Neuronal stem cell (in vitro differentiated cells): Measurements from ENCODE around the gene RASSF1.
A peak's percentile ranks its signal among the peaks of the same experiment; 100 is the strongest.

Experiments
- DNase-seq: peaks from one replicate; pipeline ENCODE4 v3.0.0-alpha.2; 2013; ENCODE audit warnings: low spot score
- H2AFZ ChIP-seq: one replicate; pipeline ENCODE4 v1.6.1; 2013; ENCODE audit warnings: mild to moderate bottlenecking, low read length, inconsistent platforms
- H2AK5ac ChIP-seq: 2 replicates; pipeline ENCODE4 v1.6.1; 2013; ENCODE audit warnings: low read depth, mild to moderate bottlenecking, inconsistent platforms, low read length, moderate library complexity, mixed read lengths
- H2BK120ac ChIP-seq: 2 replicates; pipeline ENCODE4 v1.6.1; 2013; ENCODE audit warnings: low read depth, mild to moderate bottlenecking, inconsistent platforms, low read length, moderate library complexity, mixed read lengths
- H2BK12ac ChIP-seq: one replicate; pipeline ENCODE4 v1.6.1; 2013; ENCODE audit warnings: low read length, inconsistent platforms
- H2BK15ac ChIP-seq: 2 replicates; pipeline ENCODE4 v1.6.1; 2013; ENCODE audit warnings: mild to moderate bottlenecking, low read length, inconsistent platforms, mixed read lengths
- H2BK5ac ChIP-seq: one replicate; pipeline ENCODE4 v1.6.1; 2013; ENCODE audit warnings: inconsistent platforms, mild to moderate bottlenecking, low read length, moderate library complexity
- H3K14ac ChIP-seq: one replicate; pipeline ENCODE4 v1.6.1; 2013; ENCODE audit warnings: low read length, inconsistent platforms
- H3K18ac ChIP-seq: 2 replicates; pipeline ENCODE4 v1.6.1; 2013; ENCODE audit warnings: low read length, inconsistent platforms
- H3K23ac ChIP-seq: 2 replicates; pipeline ENCODE4 v1.6.1; 2013; ENCODE audit warnings: low read depth, mild to moderate bottlenecking, mixed read lengths, low read length, inconsistent platforms; ENCODE audit not compliant: poor library complexity
- H3K27ac ChIP-seq: replicated peaks from 3 replicates; pipeline ENCODE4 v1.5.1; 2013; ENCODE audit warnings: low read length, inconsistent platforms
- H3K27me3 ChIP-seq, 3 experiments: 2 replicates each; pipeline ENCODE4 v1.6.1; 2013; ENCODE audit warnings: low read length in 3 of 3, mild to moderate bottlenecking in 2 of 3, inconsistent platforms in 1 of 3, low read depth in 1 of 3, mixed read lengths in 1 of 3, moderate library complexity in 1 of 3; ENCODE audit not compliant: control insufficient read depth in 3 of 3, insufficient read depth in 3 of 3
- H3K36me3 ChIP-seq, 2 donors: replicated peaks in 1 of 2; 2 replicates each; pipeline ENCODE4 v1.6.1; 2013; ENCODE audit warnings: low read length in 2 of 2; ENCODE audit not compliant: control insufficient read depth in 2 of 2, insufficient read depth in 2 of 2
- H3K4ac ChIP-seq: 2 replicates; pipeline ENCODE4 v1.6.1; 2013; ENCODE audit warnings: inconsistent platforms, mild to moderate bottlenecking, low read length, moderate library complexity
- H3K4me1 ChIP-seq, 2 donors: 1 replicate in 1 of 2; 2 replicates in 1 of 2; pipeline ENCODE4 v1.6.1; 2013; ENCODE audit warnings: low read length in 2 of 2, low read depth in 1 of 2; ENCODE audit not compliant: control insufficient read depth in 2 of 2, insufficient read depth in 1 of 2
- H3K4me2 ChIP-seq: one replicate; pipeline ENCODE4 v1.6.1; 2013; ENCODE audit warnings: mild to moderate bottlenecking, low read length, inconsistent platforms; ENCODE audit not compliant: insufficient read depth, poor library complexity, severe bottlenecking
- H3K4me3 ChIP-seq, 2 donors: 2 replicates each; pipeline ENCODE4 v1.5.1; 2013; ENCODE audit warnings: low read length in 2 of 2, mild to moderate bottlenecking in 2 of 2, inconsistent platforms in 1 of 2, moderate library complexity in 1 of 2
- H3K79me1 ChIP-seq: one replicate; pipeline ENCODE4 v1.6.1; 2013; ENCODE audit warnings: low read depth, mild to moderate bottlenecking, inconsistent platforms, low read length, moderate library complexity
- H3K9ac ChIP-seq: one replicate; pipeline ENCODE4 v1.6.1; 2013; ENCODE audit warnings: mild to moderate bottlenecking, low read depth, low read length, inconsistent platforms; ENCODE audit not compliant: poor library complexity
- H3K9me3 ChIP-seq, 2 donors: replicated peaks in 1 of 2; 2 replicates each; pipeline versions ENCODE3 to v1.6.1; 2013; ENCODE audit warnings: low read length in 2 of 2, mild to moderate bottlenecking in 2 of 2, inconsistent platforms in 1 of 2, low read depth in 1 of 2, mixed read lengths in 1 of 2, moderate library complexity in 1 of 2; ENCODE audit not compliant: control insufficient read depth in 2 of 2, insufficient read depth in 1 of 2
- H4K8ac ChIP-seq: one replicate; pipeline ENCODE4 v1.6.1; 2013; ENCODE audit warnings: low read depth, mild to moderate bottlenecking, inconsistent platforms, low read length, moderate library complexity
- H4K91ac ChIP-seq: one replicate; pipeline ENCODE4 v1.6.1; 2013; ENCODE audit warnings: low read length, low read depth, mild to moderate bottlenecking, inconsistent platforms; ENCODE audit not compliant: poor library complexity
- WGBS, 2 donors: extraction: QIAGEN DNeasy Blood & Tissue Kit; methylation state at CpG; one replicate each; pipeline ENCODE4 v1.1.7; 2013; ENCODE audit warnings: missing lambda C conversion rate in 2 of 2, mixed read lengths in 1 of 2; ENCODE audit not compliant: insufficient read length in 2 of 2, insufficient replicate concordance in 1 of 2; ENCODE audit errors: extremely low coverage in 2 of 2; 5-methylcytosine and 5-hydroxymethylcytosine counted together

The RASSF1 gene

DNA sequence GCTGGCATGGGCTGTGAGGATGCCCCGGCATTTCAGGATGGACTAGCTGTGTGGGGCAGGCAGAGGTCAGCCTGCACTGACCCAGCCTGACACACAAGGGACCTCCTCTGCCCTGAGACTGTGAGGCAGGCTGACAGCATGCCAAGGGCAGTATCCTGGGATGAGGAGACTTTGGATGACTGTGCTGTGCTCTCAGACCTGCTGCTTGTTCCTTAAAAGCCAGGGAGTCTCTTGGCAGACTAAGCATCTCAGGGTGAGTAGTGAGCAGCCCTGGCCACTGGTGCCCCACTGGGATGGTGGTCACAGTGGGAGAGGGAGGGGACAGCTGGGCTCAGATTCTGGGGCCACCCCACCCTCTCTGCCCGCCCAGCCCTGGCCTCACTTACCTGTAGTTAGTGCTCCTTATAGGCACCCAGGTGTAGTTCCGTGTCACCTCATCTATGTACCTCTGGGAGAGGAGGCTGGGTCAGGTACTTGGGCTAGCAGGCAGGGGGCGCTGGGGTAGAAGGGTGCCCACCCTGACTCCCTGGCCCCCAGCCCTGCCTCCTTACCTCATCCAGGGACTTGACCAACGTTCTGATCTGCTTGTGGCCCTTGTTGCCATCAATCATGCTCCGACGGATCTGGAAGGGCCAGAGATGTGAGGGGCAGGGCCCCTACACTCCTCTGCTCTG is 34.8 kb upstream of the RASSF1 start:
- Histone ChIP-seq H2AFZ (no peak overlapping the region), H3K79me1 (peaks cover 6% of the 10 kb centered on the region), H3K9ac (peak overlapping the region; percentile 79), H3K36me3 (peaks cover 0 to 5% of the 10 kb centered on the region in 2 donors), H3K4me1 (peaks cover 35 to 43% of the 10 kb centered on the region in 2 donors), H3K4me2 (no peak overlapping the region), H2BK5ac (peak overlapping the region; percentile 97), H3K27ac (peak overlapping the region; percentile 42), H2BK120ac (peak overlapping the region; percentile 89), H3K9me3 (peaks cover 0 to 2% of the 10 kb centered on the region in 2 donors), H3K27me3 (peaks cover 0 to 5% (median 0%) of the 10 kb centered on the region in 3 experiments), H3K14ac (peak overlapping the region; percentile 97), H2AK5ac (peak overlapping the region; percentile 99), H3K4me3 (no peak overlapping the region), H3K18ac (peak overlapping the region; percentile 99), H4K91ac (no peak overlapping the region), H2BK12ac (peak overlapping the region; percentile 47), H3K4ac (peak overlapping the region; percentile 77), H4K8ac (no peak overlapping the region), H3K23ac (peak overlapping the region; percentile 83), H2BK15ac (peak overlapping the region; percentile 87)
- no CpG with 5 or more reads among the region's 7 CpGs for WGBS, 2 donors
- DNase-seq: no peak

DNA sequence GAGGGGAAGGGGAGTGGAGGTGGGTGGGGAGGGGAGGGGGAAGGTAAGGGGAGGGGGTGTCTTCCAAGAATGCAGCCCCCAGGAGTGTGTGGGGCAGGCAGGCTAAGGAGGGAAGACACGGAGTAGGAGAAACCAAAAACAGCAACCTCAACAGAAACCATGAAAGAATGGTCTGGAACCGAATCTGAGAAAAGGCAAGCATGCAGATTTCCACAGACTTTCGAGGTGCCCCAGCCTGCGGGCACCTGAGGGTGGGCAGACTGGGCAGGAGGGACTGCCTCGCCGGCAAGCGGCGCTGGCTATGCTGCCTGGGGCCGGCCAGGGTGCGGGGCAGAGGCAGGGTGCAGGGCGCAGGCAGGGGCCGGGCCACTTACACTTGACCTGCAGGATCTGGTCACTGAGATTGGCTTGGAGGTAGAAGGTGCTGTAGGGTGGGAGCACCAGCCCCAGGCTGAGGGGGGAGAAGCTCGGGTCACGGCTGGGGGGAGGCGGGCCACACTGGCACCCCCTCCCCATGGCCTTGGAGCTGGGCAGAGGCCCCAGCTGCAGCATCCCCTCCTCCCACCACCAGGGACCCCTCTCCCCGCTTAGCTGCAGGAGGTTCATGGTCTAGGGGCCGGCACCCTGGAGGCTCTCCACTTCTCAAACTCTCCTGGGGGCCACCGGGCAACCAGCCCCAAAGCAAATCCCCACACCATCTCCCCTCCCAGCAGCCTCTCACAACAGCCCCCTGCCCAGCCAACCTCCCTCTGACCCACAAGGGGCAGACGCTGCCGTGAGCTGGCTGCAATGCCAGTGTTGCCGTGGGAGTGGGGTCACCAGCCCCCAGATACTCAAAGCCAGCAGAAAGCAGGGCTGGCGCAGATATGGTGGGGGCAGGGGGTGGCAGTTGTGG is 34.0 kb upstream of the RASSF1 start:
- peak overlapping the region; percentile 19 for H3K4me2 ChIP-seq
- no peak overlapping the region for H3K4me3 ChIP-seq
- DNase-seq: no peak
- peak overlapping the region; percentile 93 for H2BK12ac ChIP-seq
- H3K9ac ChIP-seq: peak overlapping the region; percentile 79
- H4K91ac ChIP-seq: no peak overlapping the region
- peak overlapping the region; percentile 83 for H3K23ac ChIP-seq
- no peak overlapping the region for H2AFZ ChIP-seq
- peaks cover 0 to 2% of the 10 kb centered on the region in 2 donors for H3K9me3 ChIP-seq
- peak overlapping the region; percentile 97 for H3K14ac ChIP-seq
- peak overlapping the region; percentile 87 for H2BK15ac ChIP-seq
- no CpG with 5 or more reads among the region's 22 CpGs for WGBS, 2 donors
- peak overlapping the region; percentile 89 for H2BK120ac ChIP-seq
- peaks cover 0 to 5% of the 10 kb centered on the region in 2 donors for H3K36me3 ChIP-seq
- peaks cover 0 to 9% (median 0%) of the 10 kb centered on the region in 3 experiments for H3K27me3 ChIP-seq
- peaks cover 35 to 43% of the 10 kb centered on the region in 2 donors for H3K4me1 ChIP-seq
- H2AK5ac ChIP-seq: peak overlapping the region; percentile 99
- H3K4ac ChIP-seq: peak overlapping the region; percentile 100
- H3K79me1 ChIP-seq: peaks cover 6% of the 10 kb centered on the region
- H2BK5ac ChIP-seq: peak overlapping the region; percentile 97
- H3K18ac ChIP-seq: peak overlapping the region; percentile 99
- H4K8ac ChIP-seq: no peak overlapping the region
- H3K27ac ChIP-seq: peak overlapping the region; percentile 75

DNA sequence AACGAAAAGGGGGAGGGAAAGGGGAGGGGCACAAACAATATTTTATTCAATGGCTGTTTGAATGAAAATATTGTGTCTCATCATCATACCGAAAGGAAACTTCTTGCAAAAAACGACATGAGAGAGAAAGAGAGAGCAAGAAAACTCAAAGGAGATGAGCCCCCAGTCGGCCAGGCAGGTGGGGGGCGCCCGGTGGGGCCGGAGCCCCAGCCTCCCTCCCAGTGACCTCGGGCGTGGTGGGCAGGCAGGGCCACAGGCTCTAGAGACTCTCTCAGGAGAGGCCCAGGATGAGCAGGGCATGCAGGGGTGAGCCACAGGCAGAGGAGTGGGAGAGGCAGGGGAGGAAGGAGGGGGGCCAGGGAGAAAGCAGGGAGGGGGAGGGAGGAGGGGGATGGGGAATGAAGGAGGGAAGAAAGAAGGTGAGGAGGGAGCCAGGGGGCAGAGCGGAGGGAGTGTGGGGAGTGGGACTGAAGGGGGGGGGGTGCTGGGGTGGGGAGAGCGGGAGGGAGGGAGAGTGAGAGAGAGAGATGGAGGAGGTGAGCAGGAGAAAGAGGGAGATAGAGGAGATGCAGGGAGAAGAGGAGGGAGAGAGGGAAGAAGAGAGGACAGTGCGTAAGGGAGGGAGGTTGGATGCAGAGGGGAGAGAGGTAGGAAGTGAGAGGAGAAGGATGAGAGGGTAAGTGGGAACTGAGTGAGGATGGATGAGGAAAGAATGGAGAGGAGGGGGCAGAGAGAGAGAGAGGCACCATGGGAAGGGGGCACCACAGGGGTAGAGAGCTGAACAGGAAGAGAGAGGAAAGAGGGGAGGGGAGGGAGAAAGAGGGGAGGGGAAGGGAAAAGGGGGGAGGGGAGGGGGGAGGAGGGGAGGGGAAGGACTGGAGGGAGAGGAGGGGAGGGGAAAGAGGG is 32.8 kb upstream of the RASSF1 start:
- Histone ChIP-seq H3K23ac (no peak overlapping the region), H2BK12ac (peak overlapping the region; percentile 18), H4K91ac (no peak overlapping the region), H4K8ac (peak overlapping the region; percentile 78), H3K4ac (no peak overlapping the region), H2BK5ac (no peak overlapping the region), H2BK120ac (no peak overlapping the region), H3K36me3 (peaks cover 0 to 3% of the 10 kb centered on the region in 2 donors), H3K4me3 (no peak overlapping the region), H3K4me1 (peaks cover 35 to 39% of the 10 kb centered on the region in 2 donors), H3K4me2 (no peak overlapping the region), H3K9me3 (peaks cover 0 to 2% of the 10 kb centered on the region in 2 donors), H3K27ac (peak overlapping the region; percentile 61), H3K18ac (peak overlapping the region; percentile 95), H3K27me3 (peaks cover 0 to 20% (median 0%) of the 10 kb centered on the region in 3 experiments), H3K9ac (no peak overlapping the region), H2AFZ (no peak overlapping the region), H2AK5ac (peak overlapping the region; percentile 95), H3K79me1 (peaks cover 4% of the 10 kb centered on the region), H3K14ac (peak overlapping the region; percentile 78), H2BK15ac (no peak overlapping the region)
- no CpG with 5 or more reads among the region's 12 CpGs for WGBS, 2 donors
- no peak for DNase-seq
